ENCODE data around the gene RAP1A.
"Not testable (repeated sequence)": the region's sequence is repeated elsewhere in the genome, so short reads cannot be mapped to it uniquely, and the experiment has no call there.

Gene RAP1A

GRCh38 chr1:111679541-111679940 lies 60.0 kb downstream of the RAP1A start:
- ATAC-seq (ENCODE audit: insufficient read depth, low read depth) (no peak), DNase-seq (no peak)
- Histone ChIP-seq H3K4me2 (ENCODE audit: insufficient read depth, low read length) (no peak overlapping the region), H4K20me1 (ENCODE audit: insufficient read depth, low read length) (no peaks in the 10 kb centered on the region), H3K27me3 (ENCODE audit: insufficient read depth, low read length, poor library complexity) (no peaks in the 10 kb centered on the region), H3K4me1 (ENCODE audit: insufficient read depth, low read length) (no peaks in the 10 kb centered on the region), H3K27ac (ENCODE audit: low read length) (no peak overlapping the region), H3K9me3 (ENCODE audit: insufficient read depth, low read length, severe bottlenecking) (peaks cover 16% of the 10 kb centered on the region), H3K36me3 (ENCODE audit: insufficient read depth, low read length) (peaks cover 15% of the 10 kb centered on the region; the same call in 1 of the 2 replicates), H3K79me2 (ENCODE audit: insufficient read depth, low read length) (peaks cover 32% of the 10 kb centered on the region), H3K4me3 (ENCODE audit: low read depth in 1 of 2, low read length in 2 of 2) (no peak overlapping the region), H3K9ac (ENCODE audit: low read depth, low read length) (no peak overlapping the region), H2AFZ (ENCODE audit: low read depth, low read length) (no peak overlapping the region)
- TF ChIP-seq CTCF (IDR thresholded peaks at IDR 0.05; ENCODE audit: borderline replicate concordance, extremely low read depth, low read length, poor library complexity, severe bottlenecking) (no peak), EZH2 (IDR thresholded peaks at IDR 0.05; ENCODE audit: borderline replicate concordance, low read depth, low read length, severe bottlenecking) (no peak)

- peaks cover 27% of the 10 kb centered on the region for H3K79me2 ChIP-seq (ENCODE audit: insufficient read depth, low read length)
- not testable (repeated sequence) for ATAC-seq (ENCODE audit: insufficient read depth, low read depth); H4K20me1 ChIP-seq (ENCODE audit: insufficient read depth, low read length)
Observed at GRCh38 chr1:111680212-111680800, 60.7 kb downstream of the RAP1A start.

GRCh38 chr1:111685293-111686153 lies 65.9 kb downstream of the RAP1A start:
- H3K36me3 ChIP-seq (ENCODE audit: insufficient read depth, low read length); H3K4me1 ChIP-seq (ENCODE audit: insufficient read depth, low read length); H3K9me3 ChIP-seq (ENCODE audit: insufficient read depth, low read length, severe bottlenecking); ATAC-seq (ENCODE audit: insufficient read depth, low read depth); DNase-seq; H3K27me3 ChIP-seq (ENCODE audit: insufficient read depth, low read length, poor library complexity); H3K4me3 ChIP-seq (ENCODE audit: low read depth in 1 of 2, low read length in 2 of 2); H2AFZ ChIP-seq (ENCODE audit: low read depth, low read length); H3K27ac ChIP-seq (ENCODE audit: low read length); H3K4me2 ChIP-seq (ENCODE audit: insufficient read depth, low read length); H3K9ac ChIP-seq (ENCODE audit: low read depth, low read length); H4K20me1 ChIP-seq (ENCODE audit: insufficient read depth, low read length): not testable (repeated sequence)
- peaks cover 19% of the 10 kb centered on the region; the same call in 1 of the 2 replicates for H3K79me2 ChIP-seq (ENCODE audit: insufficient read depth, low read length)

More at GRCh38 chr1:111680212-111680800, 60.7 kb downstream of the RAP1A start:
- H3K4me2 ChIP-seq (ENCODE audit: insufficient read depth, low read length); H3K4me1 ChIP-seq (ENCODE audit: insufficient read depth, low read length); H3K27ac ChIP-seq (ENCODE audit: low read length); H3K9ac ChIP-seq (ENCODE audit: low read depth, low read length); DNase-seq; H2AFZ ChIP-seq (ENCODE audit: low read depth, low read length); H3K27me3 ChIP-seq (ENCODE audit: insufficient read depth, low read length, poor library complexity); H3K4me3 ChIP-seq (ENCODE audit: low read depth in 1 of 2, low read length in 2 of 2): not testable (repeated sequence)
- peaks cover 15% of the 10 kb centered on the region; the same call in 1 of the 2 replicates for H3K36me3 ChIP-seq (ENCODE audit: insufficient read depth, low read length)
- peaks cover 16% of the 10 kb centered on the region for H3K9me3 ChIP-seq (ENCODE audit: insufficient read depth, low read length, severe bottlenecking)

- H3K4me3 ChIP-seq (ENCODE audit: low read depth in 1 of 2, low read length in 2 of 2): no peak overlapping the region
- DNase-seq (no peak), ATAC-seq (ENCODE audit: insufficient read depth, low read depth) (no peak)
- no peaks in the 10 kb centered on the region for H3K27me3 ChIP-seq (ENCODE audit: insufficient read depth, low read length, poor library complexity)
- H3K9ac ChIP-seq (ENCODE audit: low read depth, low read length): no peak overlapping the region
- no peak overlapping the region for H3K4me2 ChIP-seq (ENCODE audit: insufficient read depth, low read length)
- no peaks in the 10 kb centered on the region for H3K9me3 ChIP-seq (ENCODE audit: insufficient read depth, low read length, severe bottlenecking)
- H3K36me3 ChIP-seq (ENCODE audit: insufficient read depth, low read length): peaks cover 8% of the 10 kb centered on the region; the same call in 1 of the 2 replicates
- H2AFZ ChIP-seq (ENCODE audit: low read depth, low read length): no peak overlapping the region
- TF ChIP-seq CTCF (IDR thresholded peaks at IDR 0.05; ENCODE audit: borderline replicate concordance, extremely low read depth, low read length, poor library complexity, severe bottlenecking) (no peak), EZH2 (IDR thresholded peaks at IDR 0.05; ENCODE audit: borderline replicate concordance, low read depth, low read length, severe bottlenecking) (no peak)
- no peaks in the 10 kb centered on the region for H4K20me1 ChIP-seq (ENCODE audit: insufficient read depth, low read length)
- no peaks in the 10 kb centered on the region for H3K4me1 ChIP-seq (ENCODE audit: insufficient read depth, low read length)
- no peak overlapping the region for H3K27ac ChIP-seq (ENCODE audit: low read length)
- peaks cover 19% of the 10 kb centered on the region; the same call in 1 of the 2 replicates for H3K79me2 ChIP-seq (ENCODE audit: insufficient read depth, low read length)
Observed at GRCh38 chr1:111690306-111690617, 70.7 kb downstream of the RAP1A start.

Data from DND-41 (cell line).